WERI-Rb-1 (cell line): ENCODE data around the gene COL5A1.

ENCODE experiments used
- DNase-seq: peaks from one replicate; pipeline ENCODE4 v3.0.0-alpha.2; 2020
- H3K27ac ChIP-seq: fragments of 250-450 bp; sonication (Bioruptor Pico); 2 replicates; pipeline ENCODE4 v1.5.1; 2020; ENCODE audit warnings: mild to moderate bottlenecking, moderate library complexity
- H3K27me3 ChIP-seq: fragments of 250-450 bp; sonication (Bioruptor Pico); 2 replicates; pipeline ENCODE4 v1.5.1; 2021; ENCODE audit warnings: mild to moderate bottlenecking, low read depth, moderate library complexity; ENCODE audit not compliant: insufficient read depth, severe bottlenecking
- H3K36me3 ChIP-seq: fragments of 250-450 bp; sonication (Bioruptor Pico); 2 replicates; pipeline ENCODE4 v1.5.1; 2020; ENCODE audit warnings: mild to moderate bottlenecking, moderate library complexity
- H3K4me3 ChIP-seq: 2 replicates; pipeline ENCODE4 v1.5.1; 2011; ENCODE audit warnings: low read depth, mild to moderate bottlenecking, control low read depth, low read length
- H3K9me3 ChIP-seq: fragments of 250-450 bp; sonication (Bioruptor Pico); 2 replicates; pipeline ENCODE4 v1.5.1; 2021; ENCODE audit warnings: mild to moderate bottlenecking, moderate library complexity; ENCODE audit not compliant: severe bottlenecking
- TF ChIP-seq, protein P1 (sequence below): IDR thresholded peaks from 2 replicates; pipeline ENCODE4 v1.5.1; 2011; ENCODE audit warnings: low read depth, mild to moderate bottlenecking, control low read depth, inconsistent platforms, low read length

Gene COL5A1

DNA sequence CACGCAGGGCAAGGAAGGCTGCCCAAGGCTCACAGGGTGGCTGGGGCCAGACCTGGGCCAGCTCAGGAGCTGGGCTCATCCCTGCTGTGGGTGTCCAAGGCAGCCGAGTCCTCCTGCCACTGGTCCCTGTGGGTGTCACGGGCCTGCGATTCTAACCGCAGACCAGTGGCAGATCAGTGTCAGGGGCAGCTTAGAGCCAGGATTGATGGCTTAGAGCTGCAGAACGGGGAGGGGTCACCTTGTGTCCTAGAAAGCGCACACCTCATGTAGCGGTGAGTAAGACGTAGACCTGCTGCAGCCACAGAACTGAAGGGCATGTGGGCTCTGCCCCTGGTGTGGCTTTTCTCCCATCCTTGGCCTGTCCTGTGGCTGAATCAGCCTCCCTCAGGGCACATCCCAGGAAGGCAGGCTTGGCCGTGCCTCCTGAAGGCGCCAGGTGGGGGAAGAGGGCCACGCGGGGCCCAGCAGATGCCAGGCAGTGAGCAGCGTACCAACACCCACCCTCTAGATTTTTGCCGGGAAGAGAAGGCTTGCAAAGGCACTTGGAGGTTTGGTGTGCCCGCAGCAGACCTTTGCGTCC is 160.7 kb downstream of the COL5A1 start:
- Histone ChIP-seq H3K27ac (peak overlapping the region; percentile 88), H3K4me3 (no peak overlapping the region), H3K27me3 (no peaks in the 10 kb centered on the region), H3K9me3 (no peaks in the 10 kb centered on the region), H3K36me3 (no peaks in the 10 kb centered on the region)
- TF ChIP-seq, protein P1, sequence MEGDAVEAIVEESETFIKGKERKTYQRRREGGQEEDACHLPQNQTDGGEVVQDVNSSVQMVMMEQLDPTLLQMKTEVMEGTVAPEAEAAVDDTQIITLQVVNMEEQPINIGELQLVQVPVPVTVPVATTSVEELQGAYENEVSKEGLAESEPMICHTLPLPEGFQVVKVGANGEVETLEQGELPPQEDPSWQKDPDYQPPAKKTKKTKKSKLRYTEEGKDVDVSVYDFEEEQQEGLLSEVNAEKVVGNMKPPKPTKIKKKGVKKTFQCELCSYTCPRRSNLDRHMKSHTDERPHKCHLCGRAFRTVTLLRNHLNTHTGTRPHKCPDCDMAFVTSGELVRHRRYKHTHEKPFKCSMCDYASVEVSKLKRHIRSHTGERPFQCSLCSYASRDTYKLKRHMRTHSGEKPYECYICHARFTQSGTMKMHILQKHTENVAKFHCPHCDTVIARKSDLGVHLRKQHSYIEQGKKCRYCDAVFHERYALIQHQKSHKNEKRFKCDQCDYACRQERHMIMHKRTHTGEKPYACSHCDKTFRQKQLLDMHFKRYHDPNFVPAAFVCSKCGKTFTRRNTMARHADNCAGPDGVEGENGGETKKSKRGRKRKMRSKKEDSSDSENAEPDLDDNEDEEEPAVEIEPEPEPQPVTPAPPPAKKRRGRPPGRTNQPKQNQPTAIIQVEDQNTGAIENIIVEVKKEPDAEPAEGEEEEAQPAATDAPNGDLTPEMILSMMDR = no peak
- peak; percentile 95 for DNase-seq

DNA sequence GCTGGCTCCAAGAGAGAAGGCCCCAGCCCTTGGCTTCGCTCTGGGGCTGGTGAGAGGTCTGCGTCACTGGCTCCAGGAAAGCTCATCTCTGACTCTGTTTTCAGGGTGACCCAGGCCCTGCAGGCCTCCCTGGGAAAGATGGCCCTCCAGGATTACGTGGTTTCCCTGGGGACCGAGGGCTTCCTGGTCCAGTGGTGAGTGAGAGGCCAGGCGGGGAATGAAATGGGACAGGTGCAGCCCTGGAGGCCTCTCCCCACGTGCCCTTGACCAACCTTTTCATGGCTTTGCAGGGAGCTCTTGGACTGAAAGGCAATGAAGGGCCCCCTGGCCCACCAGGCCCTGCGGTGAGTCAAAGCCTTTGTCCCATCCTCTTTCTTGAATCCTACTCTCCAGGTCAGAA is 163.3 kb downstream of the COL5A1 start:
- TF ChIP-seq, protein P1 = no peak
- Histone ChIP-seq H3K27ac (no peak overlapping the region), H3K9me3 (no peaks in the 10 kb centered on the region), H3K36me3 (no peaks in the 10 kb centered on the region), H3K4me3 (no peak overlapping the region), H3K27me3 (no peaks in the 10 kb centered on the region)
- no peak for DNase-seq

DNA sequence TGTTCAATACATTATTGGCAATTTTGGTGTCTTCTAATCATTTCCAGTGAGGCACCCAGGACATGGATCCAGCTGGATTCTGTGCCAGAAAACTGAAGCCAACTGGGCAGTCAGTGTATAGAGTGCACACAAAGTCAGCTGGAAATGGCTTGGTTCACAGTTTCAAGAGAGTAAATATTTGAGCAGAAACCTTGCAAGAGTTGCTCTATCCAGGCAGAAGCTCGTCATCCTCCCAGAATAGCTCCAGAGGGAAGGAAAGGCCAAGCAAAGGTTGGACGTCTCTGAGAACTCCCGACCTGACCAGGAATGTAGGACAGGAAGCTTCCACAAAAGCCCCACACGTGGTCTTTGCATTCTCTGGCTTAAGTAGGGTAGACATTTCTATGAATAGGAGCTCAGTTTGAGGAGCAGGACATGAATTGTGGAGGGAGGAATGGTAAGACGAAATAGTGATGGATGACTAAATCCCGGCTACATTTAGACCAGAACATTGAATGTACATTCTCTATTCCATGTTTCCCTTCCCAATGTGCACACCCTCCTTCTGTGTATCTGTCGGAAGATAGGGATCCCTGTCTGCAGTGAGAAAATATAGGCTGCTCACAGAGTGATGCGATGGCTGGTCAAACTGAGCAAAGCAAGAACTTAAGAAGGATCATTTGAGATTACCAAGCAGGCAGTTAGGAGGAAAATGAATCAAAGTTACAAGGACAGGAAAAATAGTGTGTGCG is 166.3 kb downstream of the COL5A1 start:
- no peaks in the 10 kb centered on the region for H3K36me3 ChIP-seq
- no peaks in the 10 kb centered on the region for H3K27me3 ChIP-seq
- no peaks in the 10 kb centered on the region for H3K9me3 ChIP-seq
- no peak overlapping the region for H3K27ac ChIP-seq
- TF ChIP-seq, protein P1 = no peak
- no peak overlapping the region for H3K4me3 ChIP-seq
- DNase-seq = no peak

GRCh38 chr9:134808447-134808792 is 166.8 kb downstream of the COL5A1 start:
- Histone ChIP-seq H3K27me3 (no peaks in the 10 kb centered on the region), H3K27ac (no peak overlapping the region), H3K36me3 (peaks cover under 1% of the 10 kb centered on the region; the same call in 1 of the 2 replicates), H3K4me3 (no peak overlapping the region), H3K9me3 (no peaks in the 10 kb centered on the region)
- TF ChIP-seq, protein P1 = no peak
- no peak for DNase-seq

DNA sequence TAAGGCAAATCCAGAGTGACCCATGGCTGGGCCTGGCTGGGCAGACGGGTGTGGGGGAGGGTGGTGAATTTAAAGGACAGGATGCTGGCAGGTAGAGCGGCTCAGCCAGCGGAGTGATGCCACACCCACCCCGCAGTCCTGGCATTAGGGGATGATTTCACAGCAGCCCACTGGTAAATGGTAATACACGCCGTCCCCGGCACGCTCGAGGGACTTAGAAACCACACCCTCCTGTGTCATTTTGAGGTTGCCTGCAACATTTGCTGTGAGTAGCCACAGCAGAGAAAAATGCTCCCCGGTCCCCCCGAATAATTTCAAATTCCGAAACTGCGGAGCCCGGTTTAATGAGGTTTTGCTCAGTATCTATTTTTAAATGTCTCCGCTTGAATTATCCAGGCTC is 167.7 kb downstream of the COL5A1 start:
- TF ChIP-seq, protein P1 = no peak
- Histone ChIP-seq H3K27me3 (no peaks in the 10 kb centered on the region), H3K9me3 (no peaks in the 10 kb centered on the region), H3K36me3 (peaks cover 6% of the 10 kb centered on the region; the same call in 1 of the 2 replicates), H3K4me3 (no peak overlapping the region), H3K27ac (no peak overlapping the region)
- no peak for DNase-seq
